GM21576 (cell line): Measurements from ENCODE around the gene GUCY2C.

Experiments used
- ATAC-seq: cut with Tn5 transposase; IDR thresholded peaks from one replicate; pipeline ENCODE4 v1.9.1; 2021; ENCODE audit warnings: mild to moderate bottlenecking, moderate library complexity; ENCODE audit not compliant: unreplicated experiment

GUCY2C gene

DNA sequence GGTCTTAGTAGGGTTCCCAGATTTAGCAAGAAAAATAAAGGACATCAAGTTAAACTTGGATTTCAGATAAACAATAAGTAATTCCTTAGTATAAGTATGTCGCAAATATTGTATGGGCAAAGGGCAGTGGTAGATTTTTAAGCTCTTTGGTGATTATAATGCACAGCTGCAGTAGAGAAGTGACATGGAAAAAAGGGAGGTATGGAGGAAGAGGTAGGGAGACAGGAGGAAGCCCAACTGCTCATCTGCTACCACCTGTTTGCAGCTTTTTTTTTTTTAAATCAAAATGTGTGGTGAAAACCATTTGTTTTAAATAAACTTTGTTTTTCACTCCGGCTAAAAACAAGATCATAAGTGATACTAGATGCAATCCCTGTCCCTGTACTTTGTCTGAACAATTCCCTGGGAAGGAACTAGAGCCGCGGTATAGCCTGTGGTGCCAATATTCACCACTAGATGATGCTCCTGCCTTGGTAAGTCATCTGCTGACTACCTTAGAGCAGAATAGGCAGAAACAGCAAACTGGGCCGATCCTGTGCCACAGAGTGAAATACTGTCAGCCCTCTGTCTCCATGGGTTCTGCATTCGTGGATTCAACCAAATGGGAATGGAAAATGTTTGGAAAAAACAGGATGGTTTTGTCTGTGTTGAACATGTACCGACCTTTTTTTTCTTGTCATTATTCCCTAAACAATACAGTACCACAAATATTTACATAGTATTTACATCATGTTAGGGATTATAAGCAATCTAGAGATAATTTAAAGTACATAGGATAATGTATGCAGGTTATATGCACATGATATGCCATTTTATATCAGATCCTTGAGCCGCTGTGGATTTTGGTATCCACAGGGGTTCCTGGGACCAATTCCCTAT is 66.3 kb downstream of the GUCY2C start:
- peak; percentile 99 for ATAC-seq

DNA sequence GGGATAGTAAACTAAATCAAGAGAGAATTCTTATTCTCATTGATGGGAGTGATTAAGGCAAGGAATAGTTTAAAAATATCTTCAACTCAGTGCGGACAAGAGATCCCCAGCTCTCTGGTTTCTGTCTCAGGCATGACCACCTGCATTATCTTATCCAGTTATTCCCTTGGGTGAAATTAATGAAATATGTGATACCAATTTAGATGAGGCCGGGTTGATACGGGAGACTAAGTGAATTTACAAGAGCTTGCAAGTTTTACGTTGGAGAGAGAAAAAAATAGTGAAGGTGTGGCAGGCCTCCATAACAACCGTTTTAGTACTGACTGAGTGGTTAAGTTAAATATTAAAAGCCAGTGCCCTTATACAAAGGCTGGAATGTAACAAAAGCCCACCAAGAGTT is 67.6 kb downstream of the GUCY2C start:
- ATAC-seq = no peak

DNA sequence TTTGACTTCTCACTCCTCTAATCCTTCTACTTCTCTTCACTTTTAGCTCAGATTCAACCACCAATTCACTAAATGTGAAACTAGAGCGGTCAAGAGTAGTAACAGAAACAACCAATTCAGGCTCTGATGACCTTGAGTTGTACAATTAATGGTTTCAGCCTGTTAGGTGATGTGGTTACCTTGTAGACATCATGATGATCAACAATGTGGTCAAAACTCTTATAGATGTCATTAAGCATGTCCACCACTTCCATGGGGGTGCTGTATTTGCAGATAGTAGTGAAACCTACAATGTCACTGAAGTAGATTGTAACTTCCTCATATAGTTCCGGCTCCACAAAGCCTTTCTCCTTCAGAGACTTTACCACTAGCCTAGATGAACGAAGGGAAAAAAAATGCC is 74.6 kb downstream of the GUCY2C start:
- peak; percentile 75 for ATAC-seq

DNA sequence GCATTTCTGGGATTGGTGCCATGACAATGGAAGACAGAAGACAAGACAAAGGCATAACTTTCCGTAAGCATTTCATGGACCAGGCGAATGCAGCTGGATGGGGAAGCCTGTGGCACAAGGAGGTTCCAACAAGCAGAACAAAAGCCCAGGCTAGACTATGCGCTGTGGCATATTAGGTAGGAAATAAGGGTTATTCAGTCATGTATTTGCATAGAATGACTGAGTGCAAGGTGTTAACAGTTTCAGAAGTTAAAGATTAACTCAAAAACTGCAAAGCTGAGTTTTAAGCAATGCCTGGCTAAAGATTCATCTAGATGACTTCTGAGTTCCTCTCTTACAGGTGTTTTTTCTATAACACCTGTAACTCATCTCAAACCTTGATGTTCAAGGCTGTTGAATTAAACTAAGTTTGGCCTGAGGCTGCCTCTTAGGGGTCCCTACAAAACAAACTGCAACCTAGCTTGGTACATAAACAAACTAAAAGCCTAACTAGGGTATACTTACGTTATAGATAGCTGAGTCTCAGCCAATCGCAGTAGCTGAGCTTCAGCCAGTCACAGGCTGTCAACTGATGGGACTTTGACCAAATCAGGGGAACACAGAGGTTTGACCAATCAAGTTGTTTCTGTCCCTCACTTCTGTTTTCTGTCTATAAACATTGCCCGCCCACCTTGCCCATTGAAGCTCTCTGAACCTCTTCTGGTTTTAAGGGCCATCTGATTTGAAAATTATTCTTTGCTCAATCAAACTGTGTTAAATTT is 76.5 kb downstream of the GUCY2C start:
- ATAC-seq = peak; percentile 47

DNA sequence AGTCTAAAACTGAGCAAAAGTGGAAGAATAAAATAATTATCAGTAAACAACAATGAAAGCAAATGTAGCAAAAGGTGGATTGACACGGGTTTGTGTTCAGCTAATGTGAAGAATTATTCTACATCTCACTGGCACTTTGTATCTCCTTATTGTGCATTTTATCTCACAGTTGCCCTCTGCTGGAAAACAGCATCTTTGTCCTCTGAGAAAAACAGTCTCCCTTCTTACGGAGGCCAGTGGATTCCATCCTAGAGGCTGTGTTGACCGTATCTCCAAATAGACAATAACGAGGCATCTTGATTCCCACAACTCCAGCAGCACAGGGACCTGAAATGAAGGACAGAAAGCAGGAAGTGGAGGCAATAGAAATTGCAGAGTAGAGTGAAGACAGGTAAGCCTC is 77.4 kb downstream of the GUCY2C start:
- ATAC-seq = no peak

DNA sequence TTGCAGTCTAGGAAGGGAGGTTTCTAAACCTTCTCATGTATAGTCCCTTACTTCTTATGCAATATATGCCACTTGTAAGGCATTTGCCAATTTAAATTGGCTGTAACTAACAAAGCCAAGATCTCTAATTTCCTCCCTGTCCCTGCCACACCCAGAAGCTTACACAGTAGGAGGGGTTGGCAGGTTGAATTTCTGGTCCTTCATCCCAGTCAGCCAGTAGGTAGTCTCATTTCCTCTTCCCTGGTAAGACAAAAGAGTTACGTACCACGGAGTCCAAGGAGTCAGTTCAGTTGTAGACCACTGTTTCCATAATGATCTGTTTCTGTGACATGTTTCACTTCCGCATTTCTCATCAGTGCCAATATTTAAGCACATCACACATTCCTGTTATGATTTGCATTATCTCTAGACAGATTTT is 81.7 kb downstream of the GUCY2C start:
- ATAC-seq = peak; percentile 45

DNA sequence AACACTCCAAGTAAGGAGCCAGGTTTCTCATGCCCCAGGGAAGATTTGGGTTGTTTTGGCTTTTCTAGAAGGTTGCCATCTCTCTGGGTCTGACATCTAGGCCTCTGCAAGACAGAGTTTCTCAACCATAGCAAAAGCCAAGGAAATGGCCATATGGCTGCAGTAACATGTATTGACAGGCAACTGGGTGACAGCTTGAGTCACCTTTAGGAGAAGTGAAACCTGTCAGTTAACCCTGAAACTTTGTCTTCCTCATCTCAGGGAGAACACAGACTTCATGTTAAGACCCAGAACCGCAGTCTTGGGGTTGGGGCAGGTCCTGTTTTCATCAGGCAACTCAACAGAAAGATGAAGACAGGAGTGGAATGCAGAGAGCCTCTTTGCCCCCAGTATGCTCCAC is 82.7 kb downstream of the GUCY2C start:
- peak; percentile 95 for ATAC-seq

DNA sequence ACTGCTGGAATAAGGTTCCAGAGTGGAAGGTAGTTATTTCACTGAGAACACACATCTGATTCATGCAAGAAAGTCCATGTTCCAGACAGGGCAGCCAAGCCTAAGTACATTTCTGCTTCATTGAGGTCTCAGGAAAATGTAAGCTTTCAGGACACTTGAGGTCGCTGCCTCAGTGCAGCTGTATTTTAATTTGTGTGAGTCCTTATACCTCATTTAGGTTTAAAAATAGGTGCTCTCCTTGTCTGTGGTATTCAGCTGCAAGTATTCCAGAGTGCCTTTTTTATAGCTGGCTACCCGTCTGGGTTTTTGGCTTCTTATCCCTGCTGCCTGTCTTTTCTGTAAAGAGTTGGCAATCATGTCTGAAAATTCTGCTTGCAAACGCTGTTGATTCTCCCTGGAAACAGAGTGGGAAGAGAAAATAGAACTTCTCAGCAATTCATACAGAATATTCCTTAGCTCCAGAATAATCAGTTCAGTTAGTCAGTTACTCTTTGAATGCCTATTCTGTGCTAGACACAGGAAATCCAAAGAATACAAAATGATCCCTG is 83.4 kb downstream of the GUCY2C start:
- no peak for ATAC-seq

DNA sequence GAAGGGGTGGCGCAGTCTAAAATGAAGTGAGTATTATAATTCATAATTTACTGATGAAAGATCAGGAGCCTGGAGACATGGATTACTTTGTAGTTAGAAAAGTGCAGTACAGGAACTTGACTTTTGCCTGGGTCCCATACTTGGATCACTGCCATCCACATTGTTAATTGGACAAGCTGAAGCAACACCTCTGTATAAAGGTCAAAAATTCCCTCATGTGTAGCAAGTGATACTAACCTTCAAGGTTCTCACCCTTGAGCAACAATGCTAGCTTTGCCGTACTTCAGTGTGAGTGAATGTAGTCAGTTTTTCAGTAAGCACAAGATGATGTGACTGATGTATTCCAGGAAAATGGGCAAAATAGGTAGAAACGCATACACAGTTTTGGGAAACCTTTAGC is 84.1 kb downstream of the GUCY2C start:
- no peak for ATAC-seq

DNA sequence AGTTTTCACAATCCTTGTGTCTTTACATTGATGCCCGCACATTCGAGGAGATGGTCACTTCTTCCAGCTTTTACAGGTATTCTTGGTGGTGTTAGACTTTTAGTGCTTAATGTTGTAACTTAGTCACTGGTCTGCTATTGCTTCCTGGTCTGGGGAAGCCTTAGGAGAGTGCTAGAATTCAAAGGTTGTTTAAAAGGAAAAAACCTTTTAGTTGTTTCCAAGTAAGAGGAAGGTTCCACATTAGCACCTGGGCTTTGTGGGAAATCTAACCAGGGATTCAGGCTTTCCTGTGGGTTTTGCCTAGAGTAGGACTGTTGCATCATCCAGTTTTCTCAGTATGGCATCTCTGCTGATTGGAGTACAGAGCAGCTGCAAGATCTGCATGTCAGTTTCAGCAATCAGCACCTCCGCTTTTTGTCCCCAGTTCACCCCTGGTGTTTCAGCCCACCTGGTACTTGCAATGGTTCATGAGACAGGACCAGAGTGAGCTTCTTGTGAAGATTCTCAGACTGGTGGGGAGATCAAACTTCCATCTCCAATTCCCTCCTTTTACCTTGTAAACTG is 84.7 kb downstream of the GUCY2C start:
- ATAC-seq = no peak

DNA sequence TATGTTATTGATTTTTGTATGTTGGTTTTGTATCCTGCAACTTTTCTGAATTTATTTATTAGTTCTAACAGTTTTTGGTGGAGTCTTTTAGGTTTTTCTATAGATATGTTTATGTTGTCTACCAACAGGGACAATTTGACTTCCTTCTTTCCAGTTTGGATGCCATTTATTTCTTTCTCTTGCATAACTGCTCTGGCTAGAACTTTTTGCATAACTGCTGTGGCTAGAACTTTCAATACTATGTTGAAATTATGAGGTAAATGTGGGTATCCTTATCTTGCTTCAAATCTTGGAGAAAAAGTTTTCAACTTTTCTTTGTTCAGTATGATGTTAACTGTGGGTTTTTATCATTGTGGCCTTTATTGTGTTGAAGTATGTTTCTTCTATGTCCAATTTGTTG is 88.8 kb downstream of the GUCY2C start:
- ATAC-seq = no peak

DNA sequence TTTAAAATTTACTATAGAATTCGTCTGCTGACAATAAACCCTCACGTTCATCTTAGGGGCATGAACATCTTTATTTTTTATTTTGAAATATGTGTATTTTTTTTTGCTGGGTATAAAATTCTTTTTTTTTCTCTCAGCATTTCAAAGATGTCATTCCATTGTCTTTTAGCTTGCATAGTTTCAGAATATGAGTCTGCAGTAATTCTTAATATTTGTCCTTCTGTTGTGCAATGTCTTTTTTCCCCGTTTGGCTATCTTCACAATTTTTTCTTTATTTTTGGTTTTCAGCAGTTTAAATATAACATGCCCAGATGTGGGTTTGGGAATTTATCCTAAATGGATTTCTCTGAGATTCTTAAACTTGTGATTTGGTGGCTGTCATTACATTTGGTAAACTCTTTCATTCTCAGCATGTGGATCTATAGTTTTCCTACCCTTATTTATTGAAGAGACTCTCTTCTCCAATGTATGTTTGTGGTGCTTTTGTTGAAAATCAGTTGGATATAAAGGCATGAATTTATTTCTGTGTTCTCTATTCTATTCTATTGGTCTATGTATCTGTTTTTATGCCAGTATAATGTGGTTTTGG is 90.9 kb downstream of the GUCY2C start:
- no peak for ATAC-seq

DNA sequence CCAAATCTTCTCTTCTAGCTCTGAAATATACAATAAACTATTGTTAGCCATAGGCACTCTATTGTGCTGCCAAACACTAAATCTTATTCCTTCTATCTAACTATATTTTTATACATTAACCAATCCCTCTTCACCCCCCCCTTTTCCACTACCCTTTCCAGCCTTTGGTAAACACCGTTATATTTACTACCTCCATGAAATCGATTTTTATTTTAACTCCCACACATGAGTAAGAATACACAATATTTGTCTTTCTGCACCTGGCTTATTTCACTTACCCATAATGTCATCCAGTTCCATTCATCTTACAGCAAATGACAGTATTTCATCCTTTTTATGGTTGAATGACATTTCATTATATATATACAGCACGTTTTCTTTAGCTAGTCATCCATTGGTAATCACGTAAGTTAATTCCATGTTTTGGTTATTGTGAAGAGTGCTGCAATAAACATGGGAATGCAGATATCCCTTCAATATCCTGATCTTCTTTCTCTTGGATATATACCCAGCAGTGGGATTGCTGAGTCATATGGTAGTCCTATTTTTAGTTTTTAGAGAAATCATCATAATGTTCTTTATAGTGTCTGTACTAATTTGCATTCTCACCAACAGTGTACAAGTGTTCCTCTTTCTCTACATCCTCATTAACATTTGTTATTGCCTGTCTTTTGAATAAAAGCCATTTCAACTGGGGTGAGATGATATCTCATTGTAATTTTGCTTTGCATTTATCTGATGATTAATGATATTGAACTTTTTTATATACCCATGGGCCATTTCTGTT is 94.5 kb downstream of the GUCY2C start:
- no peak for ATAC-seq

DNA sequence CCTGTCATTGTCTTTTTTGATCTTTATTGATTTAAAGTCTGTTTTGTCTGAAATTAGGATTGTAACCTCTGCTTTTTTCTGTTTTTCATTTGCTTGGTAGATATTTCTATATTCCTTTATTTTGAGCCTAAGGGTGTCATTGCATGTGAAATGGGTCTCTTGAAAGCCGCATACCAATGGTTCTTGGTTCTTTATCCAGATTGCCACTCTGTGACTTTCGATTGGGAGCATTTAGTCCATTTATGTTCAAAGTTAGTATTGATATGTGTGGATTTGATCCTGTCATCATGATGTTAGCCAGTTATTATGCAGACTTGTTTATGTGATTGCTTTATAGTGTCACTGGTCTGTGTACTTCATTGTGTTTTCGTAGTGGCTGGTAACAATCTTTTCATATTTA is 98.9 kb downstream of the GUCY2C start:
- ATAC-seq = no peak

DNA sequence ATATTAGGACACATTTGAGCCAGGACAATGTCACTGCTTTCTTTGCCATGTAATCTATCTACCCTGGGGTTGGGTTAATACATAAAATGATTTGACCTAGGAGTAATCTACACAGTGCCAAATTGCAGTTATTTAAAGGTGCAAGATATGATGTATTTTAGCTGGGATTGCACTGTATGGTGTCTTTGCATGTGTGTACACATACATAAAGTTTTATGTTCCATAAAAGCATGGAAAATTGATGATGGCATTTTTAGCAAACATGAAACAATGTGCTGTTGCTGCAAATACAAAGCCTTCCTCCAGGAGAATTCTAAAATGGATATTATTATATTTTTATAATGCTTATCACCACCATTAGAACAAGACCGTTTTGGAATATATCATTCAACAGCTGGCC is 104.7 kb downstream of the GUCY2C start:
- no peak for ATAC-seq

DNA sequence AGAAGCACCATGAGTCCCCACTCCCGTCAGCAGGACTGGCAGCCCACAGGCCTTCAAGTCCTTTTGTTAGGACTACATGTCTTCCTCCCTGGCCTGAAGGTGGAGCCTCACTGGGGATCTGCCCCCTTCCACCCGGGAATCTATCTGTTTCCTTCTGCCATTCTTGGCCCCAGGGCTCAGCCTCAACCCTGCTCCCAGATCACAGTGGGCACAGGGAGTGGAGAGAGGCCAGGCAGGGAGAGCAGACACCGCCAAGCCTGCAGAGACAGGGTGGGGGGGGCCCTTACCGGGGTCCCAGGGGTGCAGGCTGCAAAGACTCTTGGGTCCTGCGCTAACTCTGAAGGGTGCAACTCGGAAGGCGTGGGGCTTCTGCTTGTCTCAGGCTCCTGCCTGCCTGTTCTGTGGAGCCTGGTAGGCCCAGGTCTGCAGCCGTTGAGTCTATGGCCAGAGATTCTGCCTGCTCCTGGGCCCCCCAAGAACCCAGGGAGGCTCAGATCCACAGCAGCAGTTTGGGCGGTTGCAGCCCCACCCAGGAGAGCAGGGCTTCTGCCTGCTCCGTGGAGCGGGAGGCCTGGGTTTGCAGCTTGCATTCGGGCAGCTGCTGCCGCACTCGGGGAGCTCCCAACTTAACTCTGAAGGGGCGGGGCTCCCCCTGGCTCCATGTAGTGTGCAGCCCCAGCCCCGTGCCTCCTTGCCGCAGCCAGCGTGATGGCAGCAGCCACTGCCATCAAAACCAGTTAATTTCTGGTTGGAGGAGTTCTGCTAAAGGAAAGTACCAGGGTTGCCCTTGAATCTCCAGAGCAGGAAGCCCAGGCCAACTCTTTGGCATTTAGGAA is 107.0 kb downstream of the GUCY2C start:
- no peak for ATAC-seq

DNA sequence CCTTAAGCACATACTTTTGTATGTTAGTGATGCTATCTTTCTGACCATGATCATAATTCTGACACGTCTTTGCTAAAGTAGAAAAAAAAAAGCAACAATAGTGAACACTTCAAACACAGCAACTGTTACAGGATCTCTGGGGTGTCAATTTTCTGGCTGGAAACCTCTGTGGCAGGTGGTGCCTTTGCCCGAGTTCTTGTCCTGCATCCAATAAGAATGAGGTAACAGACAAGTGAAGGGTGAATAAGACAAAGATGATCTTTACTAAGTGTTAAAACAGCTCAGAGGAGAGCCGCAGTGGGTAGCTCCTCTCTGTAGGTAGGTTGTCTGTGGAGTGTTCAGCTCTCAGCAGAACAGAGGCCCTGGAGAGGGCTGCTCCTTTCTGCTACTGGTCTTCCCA is 107.8 kb downstream of the GUCY2C start:
- ATAC-seq = no peak

DNA sequence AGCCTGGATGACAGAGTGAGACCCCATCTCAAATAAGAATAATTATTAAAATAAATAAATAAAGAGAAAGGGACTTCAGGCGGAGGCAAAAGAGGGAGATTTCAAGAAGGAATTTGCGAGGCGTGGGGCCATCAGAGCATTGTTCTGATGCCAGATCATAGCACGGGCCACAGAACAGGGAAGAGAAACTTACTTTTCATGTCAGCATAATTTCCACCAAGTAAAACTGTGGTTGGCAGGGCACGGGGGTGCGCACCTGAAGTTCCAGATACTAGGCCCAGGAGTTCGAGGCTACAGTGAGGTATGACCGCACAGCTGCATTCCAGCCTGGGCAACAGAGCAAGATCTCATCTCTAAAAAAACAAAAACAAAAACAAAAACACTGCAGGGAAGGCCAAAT is 117.8 kb downstream of the GUCY2C start:
- no peak for ATAC-seq

DNA sequence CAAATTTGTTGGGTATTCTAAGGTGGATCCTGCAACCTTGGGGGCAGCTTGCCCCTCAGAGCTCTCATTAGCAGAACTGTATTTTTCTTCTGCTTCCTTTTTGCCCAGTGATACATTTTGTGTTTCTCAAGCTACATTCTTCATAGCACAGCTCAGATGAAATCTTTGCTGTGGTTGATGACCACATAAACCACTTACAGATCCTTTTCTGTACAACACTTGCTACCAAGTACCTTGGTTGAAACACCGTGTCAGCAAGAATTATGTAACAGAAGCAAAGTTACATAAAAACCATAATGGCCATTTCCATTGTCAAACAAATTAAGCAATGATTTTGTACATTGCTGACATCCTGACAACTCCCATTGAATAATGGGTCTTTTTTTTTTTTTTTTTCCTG is 119.1 kb downstream of the GUCY2C start:
- ATAC-seq = peak; percentile 60

DNA sequence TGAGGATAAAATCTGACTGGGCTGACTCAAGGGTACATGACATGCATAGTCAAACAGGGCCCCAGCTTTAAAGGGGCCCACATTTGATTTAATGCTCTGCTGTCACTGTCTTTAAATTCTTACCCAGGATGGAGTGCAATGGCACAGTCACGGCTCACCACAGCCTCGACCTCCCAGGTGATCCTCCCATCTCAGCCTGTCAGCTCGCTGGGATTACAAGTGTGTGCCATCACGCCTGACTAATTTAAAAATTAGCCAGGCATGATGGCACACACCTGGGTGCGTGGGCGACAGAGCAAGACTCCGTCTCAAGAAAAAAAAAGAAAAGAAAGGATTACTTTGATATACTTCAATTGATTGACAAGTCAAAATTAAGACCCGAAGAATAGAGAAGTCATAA is 119.5 kb downstream of the GUCY2C start:
- no peak for ATAC-seq
